Measurements from ENCODE around the gene GON7. TPM values are rescaled to one million over a fixed set of nuclear protein-coding genes. Genes with fewer than 3 reads are reported as not detected.
"Not testable (repeated sequence)": the region's sequence is repeated elsewhere in the genome, so short reads cannot be mapped to it uniquely, and the experiment has no call there.

GON7 gene
- total RNA-seq, 1 donor from 2014 or later = 7.4 TPM

DNA sequence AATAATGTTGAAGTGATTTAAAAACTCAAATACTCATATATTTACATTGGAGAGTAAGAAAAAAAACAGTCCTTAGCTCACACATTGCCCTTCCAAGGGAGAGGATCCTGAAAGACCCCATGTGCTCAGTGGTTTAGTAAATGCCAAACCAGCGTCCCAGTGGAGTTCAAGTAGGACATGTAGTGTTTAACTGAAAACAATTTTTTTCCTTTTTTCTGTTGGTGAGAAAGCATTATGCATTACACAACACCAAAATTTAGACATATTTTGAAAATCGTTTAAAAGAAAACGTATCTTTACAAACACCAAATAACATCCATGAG is 33.8 kb upstream of the GON7 start:
- Histone ChIP-seq H3K27ac (no peak overlapping the region), H3K36me3 (peaks cover 0 to 37% of the 10 kb centered on the region in 2 donors), H3K4me3 (no peak overlapping the region), H3K27me3 (no peaks in the 10 kb centered on the region), H3K9me3 (no peaks in the 10 kb centered on the region), H3K4me1 (no peaks in the 10 kb centered on the region)
- TF ChIP-seq, protein P1, sequence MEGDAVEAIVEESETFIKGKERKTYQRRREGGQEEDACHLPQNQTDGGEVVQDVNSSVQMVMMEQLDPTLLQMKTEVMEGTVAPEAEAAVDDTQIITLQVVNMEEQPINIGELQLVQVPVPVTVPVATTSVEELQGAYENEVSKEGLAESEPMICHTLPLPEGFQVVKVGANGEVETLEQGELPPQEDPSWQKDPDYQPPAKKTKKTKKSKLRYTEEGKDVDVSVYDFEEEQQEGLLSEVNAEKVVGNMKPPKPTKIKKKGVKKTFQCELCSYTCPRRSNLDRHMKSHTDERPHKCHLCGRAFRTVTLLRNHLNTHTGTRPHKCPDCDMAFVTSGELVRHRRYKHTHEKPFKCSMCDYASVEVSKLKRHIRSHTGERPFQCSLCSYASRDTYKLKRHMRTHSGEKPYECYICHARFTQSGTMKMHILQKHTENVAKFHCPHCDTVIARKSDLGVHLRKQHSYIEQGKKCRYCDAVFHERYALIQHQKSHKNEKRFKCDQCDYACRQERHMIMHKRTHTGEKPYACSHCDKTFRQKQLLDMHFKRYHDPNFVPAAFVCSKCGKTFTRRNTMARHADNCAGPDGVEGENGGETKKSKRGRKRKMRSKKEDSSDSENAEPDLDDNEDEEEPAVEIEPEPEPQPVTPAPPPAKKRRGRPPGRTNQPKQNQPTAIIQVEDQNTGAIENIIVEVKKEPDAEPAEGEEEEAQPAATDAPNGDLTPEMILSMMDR (IDR thresholded peaks at IDR 0.05) = no peak
- no peak for TF ChIP-seq POLR2A (IDR thresholded peaks at IDR 0.05)
- no peak for TF ChIP-seq POLR2AphosphoS5 (IDR thresholded peaks at IDR 0.05; ENCODE audit: insufficient read depth in 1 of 2, low read depth in 1 of 2)
- intact Hi-C loops (cut with DNase I) = no loop called here
- DNase-seq (ENCODE audit: extremely low spot score in 2 of 2) = no peak

DNA sequence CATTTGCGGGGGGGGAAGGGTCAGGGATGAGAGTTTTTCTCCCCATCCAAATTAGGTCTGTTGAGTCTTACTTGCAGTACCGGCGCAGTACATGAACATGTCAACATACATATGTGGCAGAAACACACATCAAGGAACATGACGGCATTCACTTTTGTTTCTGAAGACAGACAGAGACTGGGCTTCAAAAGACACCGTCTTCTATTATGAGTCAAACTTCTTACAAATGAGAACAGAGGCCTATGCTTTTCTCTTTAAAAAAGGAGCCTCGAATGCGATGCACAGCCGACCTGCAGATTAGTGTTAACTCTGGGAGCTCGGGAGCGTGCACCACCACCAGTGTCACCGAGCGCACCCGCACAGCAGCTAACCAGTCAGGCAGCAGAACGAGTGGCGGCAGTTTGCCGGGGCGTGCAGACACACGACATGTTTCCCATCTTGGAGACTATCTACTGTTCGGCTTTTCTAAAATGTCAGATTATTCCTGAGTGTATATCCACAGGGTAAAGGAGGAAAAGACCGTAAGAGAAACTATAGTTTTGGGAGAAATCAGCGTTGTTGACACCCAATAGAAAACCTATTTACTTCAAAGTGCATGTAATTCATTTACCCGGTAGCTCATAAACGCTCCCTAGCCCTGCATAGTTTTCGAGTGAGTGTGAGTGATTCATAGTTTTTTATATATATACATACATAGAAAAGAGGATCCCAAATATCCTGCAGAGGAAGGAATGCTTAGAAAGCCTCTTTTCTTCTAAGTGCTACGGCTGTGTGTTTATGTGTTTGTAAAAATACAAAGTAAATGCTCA is 33.2 kb upstream of the GON7 start:
- DNase-seq (ENCODE audit: extremely low spot score in 2 of 2) = no peak
- Histone ChIP-seq H3K27me3 (no peaks in the 10 kb centered on the region), H3K9me3 (no peaks in the 10 kb centered on the region), H3K4me3 (no peak overlapping the region), H3K27ac (no peak overlapping the region), H3K36me3 (peaks cover 0 to 32% of the 10 kb centered on the region in 2 donors), H3K4me1 (no peaks in the 10 kb centered on the region)
- TF ChIP-seq, protein P1 (IDR thresholded peaks at IDR 0.05) = no peak
- no peak for TF ChIP-seq POLR2A (IDR thresholded peaks at IDR 0.05)
- no peak for TF ChIP-seq POLR2AphosphoS5 (IDR thresholded peaks at IDR 0.05; ENCODE audit: insufficient read depth in 1 of 2, low read depth in 1 of 2)
- intact Hi-C loops (cut with DNase I) = no loop called here

DNA sequence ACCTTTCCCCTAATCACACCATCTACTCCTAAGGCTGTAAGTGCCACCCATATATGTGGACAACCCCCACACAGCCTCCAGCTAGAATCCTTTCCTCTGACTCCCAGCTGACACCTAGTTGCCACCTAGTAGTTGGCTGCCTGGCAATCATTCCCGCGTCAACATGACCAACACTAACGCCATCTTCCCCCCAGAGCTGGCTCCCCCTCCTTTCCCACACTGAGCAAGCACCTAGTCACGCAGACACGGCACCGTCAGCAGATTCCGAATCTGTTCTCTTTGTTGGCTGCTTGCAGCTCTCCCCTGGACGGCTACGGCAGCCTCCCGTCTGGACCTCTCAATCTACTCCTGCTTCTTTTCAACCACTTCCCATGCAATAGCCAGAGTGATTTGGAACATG is 27.9 kb upstream of the GON7 start:
- Histone ChIP-seq H3K4me3 (no peak overlapping the region), H3K36me3 (no peaks in the 10 kb centered on the region), H3K4me1 (peaks cover 4% of the 10 kb centered on the region), H3K27ac (no peak overlapping the region), H3K27me3 (no peaks in the 10 kb centered on the region), H3K9me3 (no peaks in the 10 kb centered on the region)
- no peak for TF ChIP-seq POLR2A (IDR thresholded peaks at IDR 0.05)
- TF ChIP-seq, protein P1 (IDR thresholded peaks at IDR 0.05) = no peak
- TF ChIP-seq POLR2AphosphoS5 (IDR thresholded peaks at IDR 0.05; ENCODE audit: insufficient read depth in 1 of 2, low read depth in 1 of 2) = no peak
- no peak for DNase-seq (ENCODE audit: extremely low spot score in 2 of 2)
- intact Hi-C loops (cut with DNase I) = no loop called here

DNA sequence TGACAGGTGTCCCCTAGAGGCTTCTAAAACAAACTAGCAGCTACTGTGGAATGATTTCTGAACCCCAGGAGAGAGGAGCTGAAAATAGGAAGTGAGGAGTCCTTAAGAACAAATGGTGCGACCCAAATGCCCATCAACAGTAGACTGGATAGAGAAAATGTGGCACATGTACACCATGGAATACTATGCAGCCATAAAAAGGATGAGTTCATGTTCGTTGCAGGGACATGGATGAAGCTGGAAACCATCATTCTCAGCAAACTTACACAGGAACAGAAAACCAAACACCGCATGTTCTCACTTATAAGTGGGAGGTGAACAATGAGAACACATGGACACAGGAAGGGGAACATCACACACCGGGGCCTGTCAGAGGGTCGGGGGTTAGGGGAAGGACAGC is 26.2 kb upstream of the GON7 start:
- intact Hi-C loops (cut with DNase I); H3K9me3 ChIP-seq: not testable (repeated sequence)

DNA sequence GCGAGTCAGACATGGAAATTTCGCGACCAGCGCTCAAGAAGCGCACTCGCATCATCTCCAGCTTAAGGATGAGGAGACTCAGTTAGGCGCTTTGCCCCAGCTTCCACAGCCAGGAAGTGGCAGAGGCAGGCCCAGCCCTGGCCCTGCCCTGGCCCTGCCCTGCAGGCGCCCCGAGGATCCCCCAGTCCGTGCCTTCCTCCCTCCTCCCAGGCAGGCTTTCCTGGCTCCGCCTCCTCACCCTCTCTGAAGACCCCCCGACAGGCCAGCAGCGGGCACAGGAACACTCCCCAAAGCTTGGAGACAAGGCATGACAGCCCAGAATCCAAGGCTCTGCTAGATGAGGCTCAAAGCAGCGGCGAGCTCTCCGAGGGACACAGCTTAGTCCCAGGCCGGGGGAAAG is 25.3 kb upstream of the GON7 start:
- TF ChIP-seq POLR2A (IDR thresholded peaks at IDR 0.05) = no peak
- TF ChIP-seq, protein P1 (IDR thresholded peaks at IDR 0.05) = no peak
- no peak for TF ChIP-seq POLR2AphosphoS5 (IDR thresholded peaks at IDR 0.05; ENCODE audit: insufficient read depth in 1 of 2, low read depth in 1 of 2)
- Histone ChIP-seq H3K4me1 (peaks cover 4% of the 10 kb centered on the region), H3K9me3 (no peaks in the 10 kb centered on the region), H3K36me3 (peaks cover 4 to 21% of the 10 kb centered on the region in 2 donors), H3K4me3 (no peak overlapping the region), H3K27me3 (no peaks in the 10 kb centered on the region), H3K27ac (no peak overlapping the region)
- intact Hi-C loops (cut with DNase I) = no loop called here
- DNase-seq (ENCODE audit: extremely low spot score in 2 of 2) = no peak

More for the DNA sequence above, 26.2 kb upstream of the GON7 start:
- not testable (repeated sequence) for H3K27me3 ChIP-seq; H3K27ac ChIP-seq; H3K4me3 ChIP-seq; DNase-seq (ENCODE audit: extremely low spot score in 2 of 2); H3K4me1 ChIP-seq
- peaks cover 0 to 11% of the 10 kb centered on the region in 2 donors for H3K36me3 ChIP-seq

Measured in vagina (tissue), 2 donors.